ENCODE results near the gene KANK3. TPM values are rescaled to one million over a fixed set of nuclear protein-coding genes. Genes with fewer than 3 reads are reported as not detected.

Gene KANK3
- total and polyA plus RNA-seq, 9 of the 15 experiments (the other 6 are each of a cell fraction or from before 2014, with no cell fraction given) = 0.03 to 0.40 (median 0.08) TPM; not detected in 6

DNA sequence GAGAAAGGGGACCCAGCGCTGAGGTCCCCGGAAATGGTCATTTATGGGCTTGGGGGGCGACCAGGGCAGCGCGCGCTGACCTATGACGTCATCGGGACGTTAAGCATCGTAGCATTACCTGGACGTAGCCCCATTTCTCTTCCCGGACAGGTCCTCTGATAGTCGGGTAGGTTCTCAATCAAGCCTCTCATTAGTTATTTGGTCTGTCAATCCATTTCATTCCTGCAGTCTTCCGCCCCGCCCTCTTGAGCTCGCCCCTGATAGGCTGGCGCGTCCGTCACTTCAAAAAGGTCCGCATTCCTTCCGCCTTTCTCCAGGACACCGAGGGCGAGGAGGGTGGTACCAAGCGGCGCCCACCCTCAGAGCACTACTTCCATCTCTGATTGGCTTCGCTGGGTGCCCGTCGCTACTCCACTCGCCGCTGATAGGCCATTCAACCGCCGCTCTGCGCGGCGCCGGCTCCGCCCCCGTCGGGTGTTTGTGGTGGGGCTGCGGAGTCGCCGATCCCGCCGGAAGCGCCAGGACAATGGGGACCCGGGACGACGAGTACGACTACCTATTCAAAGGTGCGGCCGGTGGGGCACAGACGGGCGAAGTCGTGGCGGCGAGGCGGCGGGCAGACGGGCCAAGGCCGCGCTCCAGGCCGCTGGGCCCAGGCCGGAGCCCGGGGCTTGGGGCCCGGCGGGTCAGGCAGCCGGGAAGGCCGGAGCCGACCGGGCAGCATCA is 47.0 kb upstream of the KANK3 start, which contains the start of gene RAB11B (continued):
- TF ChIP-seq NR2C1 (IDR thresholded peaks at IDR 0.05) = peak; percentile 82
- TF ChIP-seq NR2C1 (tag; IDR thresholded peaks at IDR 0.05) = peak; percentile 79
- no peak for TF ChIP-seq RBM15 (IDR thresholded peaks at IDR 0.05; ENCODE audit: insufficient read depth, low read length)
- TF ChIP-seq ZNF445 (CRISPR knock-in tag; IDR thresholded peaks at IDR 0.05; ENCODE audit: low read depth) = peak; percentile 68; the same call in 1 of the 2 replicates
- TF ChIP-seq, protein P1, sequence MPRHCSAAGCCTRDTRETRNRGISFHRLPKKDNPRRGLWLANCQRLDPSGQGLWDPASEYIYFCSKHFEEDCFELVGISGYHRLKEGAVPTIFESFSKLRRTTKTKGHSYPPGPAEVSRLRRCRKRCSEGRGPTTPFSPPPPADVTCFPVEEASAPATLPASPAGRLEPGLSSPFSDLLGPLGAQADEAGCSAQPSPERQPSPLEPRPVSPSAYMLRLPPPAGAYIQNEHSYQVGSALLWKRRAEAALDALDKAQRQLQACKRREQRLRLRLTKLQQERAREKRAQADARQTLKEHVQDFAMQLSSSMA (CRISPR knock-in tag; IDR thresholded peaks at IDR 0.05) = 0 out of 2 replicates have a peak, but pooled peaks have one; percentile 20
- peak; percentile 85 for TF ChIP-seq ELF4 (CRISPR knock-in tag; IDR thresholded peaks at IDR 0.05)
- no peak for TF ChIP-seq MTA2 (IDR thresholded peaks at IDR 0.05; ENCODE audit: low read depth)
- TF ChIP-seq, protein P2, sequence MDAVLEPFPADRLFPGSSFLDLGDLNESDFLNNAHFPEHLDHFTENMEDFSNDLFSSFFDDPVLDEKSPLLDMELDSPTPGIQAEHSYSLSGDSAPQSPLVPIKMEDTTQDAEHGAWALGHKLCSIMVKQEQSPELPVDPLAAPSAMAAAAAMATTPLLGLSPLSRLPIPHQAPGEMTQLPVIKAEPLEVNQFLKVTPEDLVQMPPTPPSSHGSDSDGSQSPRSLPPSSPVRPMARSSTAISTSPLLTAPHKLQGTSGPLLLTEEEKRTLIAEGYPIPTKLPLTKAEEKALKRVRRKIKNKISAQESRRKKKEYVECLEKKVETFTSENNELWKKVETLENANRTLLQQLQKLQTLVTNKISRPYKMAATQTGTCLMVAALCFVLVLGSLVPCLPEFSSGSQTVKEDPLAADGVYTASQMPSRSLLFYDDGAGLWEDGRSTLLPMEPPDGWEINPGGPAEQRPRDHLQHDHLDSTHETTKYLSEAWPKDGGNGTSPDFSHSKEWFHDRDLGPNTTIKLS (IDR thresholded peaks at IDR 0.05; ENCODE audit: borderline replicate concordance, low read depth) = peak; percentile 80
- no peak for TF ChIP-seq MEF2A (IDR thresholded peaks at IDR 0.05; ENCODE audit: control insufficient read depth, low read depth, low read length)
- TF ChIP-seq, protein P3, sequence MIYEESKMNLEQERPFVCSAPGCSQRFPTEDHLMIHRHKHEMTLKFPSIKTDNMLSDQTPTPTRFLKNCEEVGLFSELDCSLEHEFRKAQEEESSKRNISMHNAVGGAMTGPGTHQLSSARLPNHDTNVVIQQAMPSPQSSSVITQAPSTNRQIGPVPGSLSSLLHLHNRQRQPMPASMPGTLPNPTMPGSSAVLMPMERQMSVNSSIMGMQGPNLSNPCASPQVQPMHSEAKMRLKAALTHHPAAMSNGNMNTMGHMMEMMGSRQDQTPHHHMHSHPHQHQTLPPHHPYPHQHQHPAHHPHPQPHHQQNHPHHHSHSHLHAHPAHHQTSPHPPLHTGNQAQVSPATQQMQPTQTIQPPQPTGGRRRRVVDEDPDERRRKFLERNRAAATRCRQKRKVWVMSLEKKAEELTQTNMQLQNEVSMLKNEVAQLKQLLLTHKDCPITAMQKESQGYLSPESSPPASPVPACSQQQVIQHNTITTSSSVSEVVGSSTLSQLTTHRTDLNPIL (CRISPR knock-in tag; IDR thresholded peaks at IDR 0.05) = peak; percentile 87; the same call in 1 of the 2 replicates
- TF ChIP-seq, protein P4, sequence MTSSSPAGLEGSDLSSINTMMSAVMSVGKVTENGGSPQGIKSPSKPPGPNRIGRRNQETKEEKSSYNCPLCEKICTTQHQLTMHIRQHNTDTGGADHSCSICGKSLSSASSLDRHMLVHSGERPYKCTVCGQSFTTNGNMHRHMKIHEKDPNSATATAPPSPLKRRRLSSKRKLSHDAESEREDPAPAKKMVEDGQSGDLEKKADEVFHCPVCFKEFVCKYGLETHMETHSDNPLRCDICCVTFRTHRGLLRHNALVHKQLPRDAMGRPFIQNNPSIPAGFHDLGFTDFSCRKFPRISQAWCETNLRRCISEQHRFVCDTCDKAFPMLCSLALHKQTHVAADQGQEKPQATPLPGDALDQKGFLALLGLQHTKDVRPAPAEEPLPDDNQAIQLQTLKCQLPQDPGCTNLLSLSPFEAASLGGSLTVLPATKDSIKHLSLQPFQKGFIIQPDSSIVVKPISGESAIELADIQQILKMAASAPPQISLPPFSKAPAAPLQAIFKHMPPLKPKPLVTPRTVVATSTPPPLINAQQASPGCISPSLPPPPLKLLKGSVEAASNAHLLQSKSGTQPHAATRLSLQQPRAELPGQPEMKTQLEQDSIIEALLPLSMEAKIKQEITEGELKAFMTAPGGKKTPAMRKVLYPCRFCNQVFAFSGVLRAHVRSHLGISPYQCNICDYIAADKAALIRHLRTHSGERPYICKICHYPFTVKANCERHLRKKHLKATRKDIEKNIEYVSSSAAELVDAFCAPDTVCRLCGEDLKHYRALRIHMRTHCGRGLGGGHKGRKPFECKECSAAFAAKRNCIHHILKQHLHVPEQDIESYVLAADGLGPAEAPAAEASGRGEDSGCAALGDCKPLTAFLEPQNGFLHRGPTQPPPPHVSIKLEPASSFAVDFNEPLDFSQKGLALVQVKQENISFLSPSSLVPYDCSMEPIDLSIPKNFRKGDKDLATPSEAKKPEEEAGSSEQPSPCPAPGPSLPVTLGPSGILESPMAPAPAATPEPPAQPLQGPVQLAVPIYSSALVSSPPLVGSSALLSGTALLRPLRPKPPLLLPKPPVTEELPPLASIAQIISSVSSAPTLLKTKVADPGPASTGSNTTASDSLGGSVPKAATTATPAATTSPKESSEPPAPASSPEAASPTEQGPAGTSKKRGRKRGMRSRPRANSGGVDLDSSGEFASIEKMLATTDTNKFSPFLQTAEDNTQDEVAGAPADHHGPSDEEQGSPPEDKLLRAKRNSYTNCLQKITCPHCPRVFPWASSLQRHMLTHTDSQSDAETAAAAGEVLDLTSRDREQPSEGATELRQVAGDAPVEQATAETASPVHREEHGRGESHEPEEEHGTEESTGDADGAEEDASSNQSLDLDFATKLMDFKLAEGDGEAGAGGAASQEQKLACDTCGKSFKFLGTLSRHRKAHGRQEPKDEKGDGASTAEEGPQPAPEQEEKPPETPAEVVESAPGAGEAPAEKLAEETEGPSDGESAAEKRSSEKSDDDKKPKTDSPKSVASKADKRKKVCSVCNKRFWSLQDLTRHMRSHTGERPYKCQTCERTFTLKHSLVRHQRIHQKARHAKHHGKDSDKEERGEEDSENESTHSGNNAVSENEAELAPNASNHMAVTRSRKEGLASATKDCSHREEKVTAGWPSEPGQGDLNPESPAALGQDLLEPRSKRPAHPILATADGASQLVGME (CRISPR knock-in tag; IDR thresholded peaks at IDR 0.05) = peak; percentile 33; the same call in 1 of the 2 replicates
- TF ChIP-seq, protein P5, sequence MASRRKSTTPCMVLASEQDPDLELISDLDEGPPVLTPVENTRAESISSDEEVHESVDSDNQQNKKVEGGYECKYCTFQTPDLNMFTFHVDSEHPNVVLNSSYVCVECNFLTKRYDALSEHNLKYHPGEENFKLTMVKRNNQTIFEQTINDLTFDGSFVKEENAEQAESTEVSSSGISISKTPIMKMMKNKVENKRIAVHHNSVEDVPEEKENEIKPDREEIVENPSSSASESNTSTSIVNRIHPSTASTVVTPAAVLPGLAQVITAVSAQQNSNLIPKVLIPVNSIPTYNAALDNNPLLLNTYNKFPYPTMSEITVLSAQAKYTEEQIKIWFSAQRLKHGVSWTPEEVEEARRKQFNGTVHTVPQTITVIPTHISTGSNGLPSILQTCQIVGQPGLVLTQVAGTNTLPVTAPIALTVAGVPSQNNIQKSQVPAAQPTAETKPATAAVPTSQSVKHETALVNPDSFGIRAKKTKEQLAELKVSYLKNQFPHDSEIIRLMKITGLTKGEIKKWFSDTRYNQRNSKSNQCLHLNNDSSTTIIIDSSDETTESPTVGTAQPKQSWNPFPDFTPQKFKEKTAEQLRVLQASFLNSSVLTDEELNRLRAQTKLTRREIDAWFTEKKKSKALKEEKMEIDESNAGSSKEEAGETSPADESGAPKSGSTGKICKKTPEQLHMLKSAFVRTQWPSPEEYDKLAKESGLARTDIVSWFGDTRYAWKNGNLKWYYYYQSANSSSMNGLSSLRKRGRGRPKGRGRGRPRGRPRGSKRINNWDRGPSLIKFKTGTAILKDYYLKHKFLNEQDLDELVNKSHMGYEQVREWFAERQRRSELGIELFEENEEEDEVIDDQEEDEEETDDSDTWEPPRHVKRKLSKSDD (conservative IDR thresholded peaks at IDR 0.05; ENCODE audit: low read length) = 0 out of 2 replicates have a peak, but pooled peaks have one; percentile 29
- peak; percentile 100 for TF ChIP-seq JUND (IDR thresholded peaks at IDR 0.05; ENCODE audit: borderline replicate concordance, low read depth, low read length)
- peak; percentile 99 for TF ChIP-seq JUND (tag; IDR thresholded peaks at IDR 0.05; ENCODE audit: borderline replicate concordance, low read depth, low read length)
- peak; percentile 52 for TF ChIP-seq PHF20 (IDR thresholded peaks at IDR 0.05; ENCODE audit: partially characterized antibody)

Measured in K562 (cell line).